Measurements from ENCODE around the gene TCEA2.

TCEA2 gene

GRCh38 chr20:64074184-64074789 lies 11.3 kb downstream of the TCEA2 start:
- no peak for TF ChIP-seq CTCF (IDR thresholded peaks at IDR 0.05)
- no peak for DNase-seq
- no peaks in the 10 kb centered on the region for H3K27me3 Mint-ChIP-seq (ENCODE audit: low read depth, poor library complexity)
- no peak overlapping the region for H3K4me3 Mint-ChIP-seq
- peaks cover 13% of the 10 kb centered on the region for H3K4me1 Mint-ChIP-seq
- no peaks in the 10 kb centered on the region for H3K9me3 Mint-ChIP-seq
- H3K36me3 Mint-ChIP-seq (ENCODE audit: low read depth), result no peaks in the 10 kb centered on the region
- no peak overlapping the region for H3K27ac Mint-ChIP-seq

- Mint-ChIP-seq H3K27ac (no peak overlapping the region), H3K4me1 (peaks cover 13% of the 10 kb centered on the region), H3K36me3 (ENCODE audit: low read depth) (no peaks in the 10 kb centered on the region), H3K4me3 (no peak overlapping the region), H3K27me3 (ENCODE audit: low read depth, poor library complexity) (no peaks in the 10 kb centered on the region), H3K9me3 (no peaks in the 10 kb centered on the region)
- DNase-seq, result no peak
- TF ChIP-seq CTCF (IDR thresholded peaks at IDR 0.05), result no peak
Observed at GRCh38 chr20:64074963-64075362, 12.0 kb downstream of the TCEA2 start.

GRCh38 chr20:64075556-64075955 lies 12.6 kb downstream of the TCEA2 start:
- H3K4me1 Mint-ChIP-seq, result peaks cover 17% of the 10 kb centered on the region
- H3K4me3 Mint-ChIP-seq, result no peak overlapping the region
- H3K9me3 Mint-ChIP-seq, result no peaks in the 10 kb centered on the region
- no peak for TF ChIP-seq CTCF (IDR thresholded peaks at IDR 0.05)
- no peak overlapping the region for H3K27ac Mint-ChIP-seq
- DNase-seq, result no peak
- H3K36me3 Mint-ChIP-seq (ENCODE audit: low read depth), result no peaks in the 10 kb centered on the region
- H3K27me3 Mint-ChIP-seq (ENCODE audit: low read depth, poor library complexity), result no peaks in the 10 kb centered on the region

GRCh38 chr20:64076061-64076997 lies 13.3 kb downstream of the TCEA2 start:
- no peaks in the 10 kb centered on the region for H3K36me3 Mint-ChIP-seq (ENCODE audit: low read depth)
- peaks cover 7% of the 10 kb centered on the region for H3K27me3 Mint-ChIP-seq (ENCODE audit: low read depth, poor library complexity)
- peaks cover 21% of the 10 kb centered on the region for H3K4me1 Mint-ChIP-seq
- no peak overlapping the region for H3K27ac Mint-ChIP-seq
- TF ChIP-seq CTCF (IDR thresholded peaks at IDR 0.05), result no peak
- H3K4me3 Mint-ChIP-seq, result no peak overlapping the region
- no peaks in the 10 kb centered on the region for H3K9me3 Mint-ChIP-seq
- DNase-seq, result no peak

GRCh38 chr20:64077094-64077493 lies 14.1 kb downstream of the TCEA2 start:
- H3K4me1 Mint-ChIP-seq, result peaks cover 27% of the 10 kb centered on the region
- no peak for DNase-seq
- H3K9me3 Mint-ChIP-seq, result no peaks in the 10 kb centered on the region
- no peak for TF ChIP-seq CTCF (IDR thresholded peaks at IDR 0.05)
- no peaks in the 10 kb centered on the region for H3K36me3 Mint-ChIP-seq (ENCODE audit: low read depth)
- no peak overlapping the region for H3K27ac Mint-ChIP-seq
- peaks cover 15% of the 10 kb centered on the region for H3K27me3 Mint-ChIP-seq (ENCODE audit: low read depth, poor library complexity)
- no peak overlapping the region for H3K4me3 Mint-ChIP-seq

Measured in nephron progenitor cell (in vitro differentiated cells).